A673 (cell line): ENCODE data around the gene ANKS6. TPM values are rescaled to one million over a fixed set of nuclear protein-coding genes. Genes with fewer than 3 reads are reported as not detected.

Experiments
- BruUV-seq: library from RNA; stranded (reverse); fragments of 400-500 nt; replicated peaks from 2 replicates; lab custom pipeline; 2021; lab: Mats Ljungman, UMichigan
- CTCF ChIA-PET: fragments of 300-600 bp; sonication (Branson Sonifier 250); formaldehyde crosslinking; loops from one replicate; lab custom pipeline; 2022; ENCODE audit warnings: antibody characterized with exemption; lab: Charles Lee
- POLR2A ChIA-PET: fragments of 300-600 bp; sonication (Branson Sonifier 250); formaldehyde crosslinking; loops from one replicate; lab custom pipeline; 2022; ENCODE audit warnings: antibody characterized with exemption; ENCODE audit not compliant: low non-redundant PET; lab: Charles Lee
- DNase-seq: peaks from one replicate; pipeline ENCODE4 v3.0.0-alpha.2; 2015; ENCODE audit warnings: low spot score
- H3K27ac ChIP-seq: fragments of 200-600 bp; sonication (generic); 2 replicates; pipeline ENCODE4 v1.5.1; 2016; ENCODE audit warnings: mixed run types, low read depth, mild to moderate bottlenecking, mixed read lengths, antibody characterized with exemption, low read length; ENCODE audit not compliant: poor library complexity, severe bottlenecking
- H3K27me3 ChIP-seq: fragments of 200-600 bp; sonication (generic); replicated peaks from 2 replicates; pipeline ENCODE4 v1.6.1; 2017; ENCODE audit warnings: mixed run types, low read depth, mild to moderate bottlenecking, mixed read lengths, antibody characterized with exemption, low read length; ENCODE audit not compliant: insufficient read depth, poor library complexity
- H3K36me3 ChIP-seq: fragments of 200-600 bp; sonication (generic); 2 replicates; pipeline ENCODE4 v1.6.1; 2016; ENCODE audit warnings: mixed run types, mild to moderate bottlenecking, mixed read lengths, antibody characterized with exemption, low read length; ENCODE audit not compliant: insufficient read depth, poor library complexity, severe bottlenecking
- H3K4me1 ChIP-seq: fragments of 200-600 bp; sonication (generic); 2 replicates; pipeline ENCODE4 v1.6.1; 2017; ENCODE audit warnings: mixed run types, mild to moderate bottlenecking, mixed read lengths, antibody characterized with exemption, low read length; ENCODE audit not compliant: insufficient read depth, poor library complexity, severe bottlenecking
- H3K4me3 ChIP-seq: fragments of 200-600 bp; sonication (generic); 2 replicates; pipeline ENCODE4 v1.5.1; 2016; ENCODE audit warnings: low read depth, mixed run types, mild to moderate bottlenecking, mixed read lengths, low read length; ENCODE audit not compliant: poor library complexity, severe bottlenecking
- H3K9me3 ChIP-seq: fragments of 200-600 bp; sonication (generic); 2 replicates; pipeline ENCODE4 v1.6.1; 2016; ENCODE audit warnings: mixed run types, low read depth, mild to moderate bottlenecking, mixed read lengths, antibody characterized with exemption, low read length; ENCODE audit not compliant: poor library complexity, severe bottlenecking
- EZH2 ChIP-seq: fragments of 200-600 bp; sonication (generic); IDR thresholded peaks from 2 replicates; pipeline ENCODE4 v1.6.1; 2017; ENCODE audit warnings: borderline replicate concordance, low read depth, mild to moderate bottlenecking, mixed read lengths, antibody characterized with exemption, low read length; ENCODE audit not compliant: poor library complexity, severe bottlenecking
- intact Hi-C: fragments of 100-400 bp; cut with micrococcal nuclease; formaldehyde crosslinking; loops from one replicate; pipeline ENCODE4 v1.10.0; 2022; ENCODE audit not compliant: unreplicated experiment
- total RNA-seq: library from RNA; stranded (reverse); gene quantifications from 2 replicates; pipeline ENCODE4 v1.2.3, GENCODE V29; 2021
- TF ChIP-seq, protein P1 (sequence below): fragments of 300-800, 200-600 bp; sonication (generic); conservative IDR thresholded peaks from 2 replicates; pipeline ENCODE4 v1.5.1; 2017; ENCODE audit warnings: low read depth, mild to moderate bottlenecking, antibody characterized with exemption, low read length, moderate library complexity, mixed read lengths

ANKS6 gene
- total RNA-seq, 1 experiment from 2014 or later: 14.4 TPM

DNA sequence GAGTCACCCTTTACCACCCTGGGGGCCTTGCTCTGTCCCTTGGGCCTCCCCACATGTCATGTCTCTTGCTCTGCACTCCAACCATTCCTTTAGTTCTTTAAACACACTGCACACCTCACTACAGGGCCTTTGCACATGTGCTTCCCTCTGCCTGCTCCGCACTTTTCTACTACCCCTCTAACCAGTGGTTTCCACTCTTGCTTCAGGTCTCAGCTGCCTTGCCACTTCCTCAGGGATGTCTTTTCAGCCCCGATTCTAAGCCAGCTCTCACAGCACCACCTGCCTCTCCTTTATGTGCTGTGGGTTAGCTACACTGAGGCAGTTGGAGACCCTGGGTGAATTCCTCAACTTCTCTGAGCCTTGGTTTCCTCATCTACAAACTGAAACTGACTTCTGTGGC, 53.0 kb downstream of the ANKS6 start:
- no TSS peak for BruUV-seq
- TF ChIP-seq EZH2: no peak
- TF ChIP-seq, protein P1, sequence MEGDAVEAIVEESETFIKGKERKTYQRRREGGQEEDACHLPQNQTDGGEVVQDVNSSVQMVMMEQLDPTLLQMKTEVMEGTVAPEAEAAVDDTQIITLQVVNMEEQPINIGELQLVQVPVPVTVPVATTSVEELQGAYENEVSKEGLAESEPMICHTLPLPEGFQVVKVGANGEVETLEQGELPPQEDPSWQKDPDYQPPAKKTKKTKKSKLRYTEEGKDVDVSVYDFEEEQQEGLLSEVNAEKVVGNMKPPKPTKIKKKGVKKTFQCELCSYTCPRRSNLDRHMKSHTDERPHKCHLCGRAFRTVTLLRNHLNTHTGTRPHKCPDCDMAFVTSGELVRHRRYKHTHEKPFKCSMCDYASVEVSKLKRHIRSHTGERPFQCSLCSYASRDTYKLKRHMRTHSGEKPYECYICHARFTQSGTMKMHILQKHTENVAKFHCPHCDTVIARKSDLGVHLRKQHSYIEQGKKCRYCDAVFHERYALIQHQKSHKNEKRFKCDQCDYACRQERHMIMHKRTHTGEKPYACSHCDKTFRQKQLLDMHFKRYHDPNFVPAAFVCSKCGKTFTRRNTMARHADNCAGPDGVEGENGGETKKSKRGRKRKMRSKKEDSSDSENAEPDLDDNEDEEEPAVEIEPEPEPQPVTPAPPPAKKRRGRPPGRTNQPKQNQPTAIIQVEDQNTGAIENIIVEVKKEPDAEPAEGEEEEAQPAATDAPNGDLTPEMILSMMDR: no peak
- ChIA-PET POLR2A (no interaction called here), CTCF (no interaction called here)
- Histone ChIP-seq H3K27ac (no peak overlapping the region), H3K4me3 (no peak overlapping the region), H3K9me3 (no peaks in the 10 kb centered on the region), H3K27me3 (no peaks in the 10 kb centered on the region), H3K4me1 (no peaks in the 10 kb centered on the region), H3K36me3 (no peaks in the 10 kb centered on the region)
- intact Hi-C loops: no loop called here
- DNase-seq: no peak

DNA sequence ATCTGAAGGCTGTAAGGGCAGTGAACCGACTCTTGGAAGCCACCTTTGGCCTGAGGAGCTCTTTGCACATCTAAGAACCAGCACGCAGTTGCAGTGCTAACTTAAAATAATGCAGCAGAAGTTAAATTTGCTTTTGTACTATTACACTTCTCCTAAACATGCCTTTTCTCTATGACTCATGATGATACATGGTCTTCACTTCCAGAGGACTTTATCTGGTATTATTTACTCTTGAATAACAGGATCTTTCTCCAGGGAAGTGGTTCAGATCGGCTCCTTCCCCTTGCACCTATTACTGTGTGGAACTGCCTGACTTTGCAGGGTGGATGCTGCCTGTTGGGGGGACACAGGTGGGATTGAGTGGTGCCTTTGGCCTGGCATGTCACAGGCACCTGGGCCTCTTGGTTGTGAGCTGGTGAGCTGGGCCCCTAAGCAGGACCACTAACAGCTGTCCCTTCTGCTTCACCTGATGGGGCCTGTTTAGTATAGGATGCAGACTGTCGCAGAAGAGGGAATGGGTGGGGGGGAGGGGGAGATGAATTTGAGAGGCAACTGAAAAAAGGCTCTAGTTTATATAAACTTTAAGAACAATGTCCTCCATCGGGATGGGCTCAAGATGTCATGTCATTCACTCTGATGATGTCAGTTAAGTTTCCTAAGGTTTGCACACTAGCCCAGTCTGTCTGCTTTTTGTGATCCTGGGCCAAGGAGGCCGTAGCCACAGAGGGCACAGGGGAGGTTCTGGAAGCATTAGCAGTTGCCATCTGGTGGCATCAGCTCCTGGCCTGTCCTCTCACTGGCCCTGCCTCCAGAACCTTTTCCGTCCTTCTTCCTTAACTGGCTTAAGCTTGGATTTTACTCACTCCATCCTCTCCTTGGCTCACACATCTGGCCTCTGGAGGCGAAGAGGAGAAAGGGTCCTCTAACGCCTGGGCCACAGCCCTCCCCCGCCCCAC, 53.8 kb downstream of the ANKS6 start:
- no peak for DNase-seq
- no peak overlapping the region for H3K27ac ChIP-seq

DNA sequence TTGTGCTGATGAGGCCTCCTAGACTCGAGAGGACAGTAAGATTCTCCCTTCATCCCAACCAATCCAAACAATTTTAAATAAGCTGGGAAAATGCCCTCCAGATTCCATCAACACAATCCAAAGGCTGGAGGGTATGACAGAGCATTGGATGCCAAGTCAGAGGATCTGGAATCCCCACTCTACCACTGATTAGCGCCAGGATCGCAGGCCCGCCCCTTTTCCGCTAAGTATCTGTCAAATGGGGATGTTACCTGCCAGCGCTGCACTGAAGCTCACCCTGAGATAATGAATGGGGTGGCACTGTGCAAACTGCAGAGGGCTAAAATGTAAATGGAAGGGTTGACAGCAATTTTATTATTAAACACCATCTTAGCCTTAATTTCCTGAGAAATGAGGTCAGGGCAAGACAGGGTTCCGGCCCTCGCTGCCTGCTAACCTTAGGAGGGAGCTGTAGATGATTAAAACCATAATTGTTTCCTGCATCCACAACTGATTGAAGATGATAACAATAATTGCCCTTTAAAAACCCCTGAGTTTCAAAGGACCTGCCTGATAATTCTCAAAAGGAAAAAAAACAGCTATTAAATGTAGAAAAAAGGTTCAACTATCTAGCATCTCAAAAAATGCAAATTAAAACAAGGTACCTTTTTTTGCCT, 56.0 kb downstream of the ANKS6 start:
- intact Hi-C loops: no loop called here
- Histone ChIP-seq H3K27ac (no peak overlapping the region), H3K4me3 (no peak overlapping the region), H3K4me1 (no peaks in the 10 kb centered on the region), H3K36me3 (no peaks in the 10 kb centered on the region), H3K9me3 (no peaks in the 10 kb centered on the region), H3K27me3 (no peaks in the 10 kb centered on the region)
- no peak for DNase-seq
- ChIA-PET CTCF (no interaction called here), POLR2A (no interaction called here)
- TF ChIP-seq, protein P1: no peak
- no peak for TF ChIP-seq EZH2
- BruUV-seq: no TSS peak

More for the DNA sequence above, 53.8 kb downstream of the ANKS6 start:
- no peaks in the 10 kb centered on the region for H3K4me1 ChIP-seq
- ChIA-PET CTCF (no interaction called here), POLR2A (no interaction called here)
- no peak overlapping the region for H3K4me3 ChIP-seq
- H3K9me3 ChIP-seq: no peaks in the 10 kb centered on the region
- TF ChIP-seq, protein P1: no peak
- no peak for TF ChIP-seq EZH2
- H3K36me3 ChIP-seq: no peaks in the 10 kb centered on the region
- no TSS peak for BruUV-seq
- intact Hi-C loops: no loop called here
- no peaks in the 10 kb centered on the region for H3K27me3 ChIP-seq
